Naive thymus-derived CD8-positive, alpha-beta T cell (primary cell): ENCODE measurements around the gene NDUFA13. TPM values are rescaled to one million over a fixed set of nuclear protein-coding genes. Genes with fewer than 3 reads are reported as not detected.

Experiments
- ATAC-seq, 2 donors: fragments of 150-1000 bp; cut with Tn5 transposase in 1 of 2; sonication (Bioruptor Pico), chemical (Tn5 transposase) in 1 of 2; 1 replicate in 1 of 2; 2 replicates in 1 of 2; pipeline ENCODE4 v1.10.0; 2021; ENCODE audit warnings: mild to moderate bottlenecking in 2 of 2, moderate library complexity in 2 of 2
- POLR2A ChIA-PET: fragments of 350-600 bp; sonication (Branson Sonifier 250); formaldehyde crosslinking; loops from one replicate; lab custom pipeline; 2021; ENCODE audit warnings: antibody characterized with exemption; lab: Charles Lee
- DNase-seq, 10 donors: peaks; one replicate each; pipeline versions ENCODE4 v3.0.0 to v3.0.0-alpha.2; 2020 to 2022
- H3K27ac Mint-ChIP-seq, 10 donors: one replicate each; pipeline ENCODE4 v1.8.0; 2020 to 2022; ENCODE audit warnings: mild to moderate bottlenecking in 10 of 10, mixed read lengths in 10 of 10, moderate library complexity in 4 of 10, inconsistent platforms in 1 of 10
- H3K27me3 Mint-ChIP-seq, 5 donors: one replicate each; pipeline ENCODE4 v1.8.0; 2021 to 2022; ENCODE audit warnings: mixed read lengths in 5 of 5
- H3K36me3 Mint-ChIP-seq, 3 donors: one replicate each; pipeline ENCODE4 v1.8.0; 2020 to 2022; ENCODE audit warnings: mixed read lengths in 3 of 3, mild to moderate bottlenecking in 2 of 3, inconsistent platforms in 1 of 3
- H3K4me1 Mint-ChIP-seq, 4 donors: one replicate each; pipeline ENCODE4 v1.8.0; 2021 to 2022; ENCODE audit warnings: mixed read lengths in 4 of 4
- H3K4me3 Mint-ChIP-seq, 10 donors: one replicate each; pipeline ENCODE4 v1.8.0; 2020 to 2022; ENCODE audit warnings: mild to moderate bottlenecking in 10 of 10, mixed read lengths in 10 of 10, moderate library complexity in 6 of 10, inconsistent platforms in 1 of 10
- H3K9me3 Mint-ChIP-seq, 9 donors: one replicate each; pipeline ENCODE4 v1.8.0; 2020 to 2022; ENCODE audit warnings: mixed read lengths in 9 of 9, mild to moderate bottlenecking in 3 of 9, inconsistent platforms in 1 of 9, moderate library complexity in 1 of 9
- polyA plus RNA-seq, 3 donors: library from polyadenylated mRNA; unstranded; fragments of 300-500 nt; fragmentation: Illumina TruSeq; gene quantifications; one replicate each; pipeline ENCODE4 v1.2.3, GENCODE V29; 2021
- total RNA-seq, 8 experiments: library from RNA in 2 of 8; stranded (reverse) in 2 of 8; gene quantifications; one replicate each; pipeline ENCODE4 v1.2.3 and lab custom pipeline; 2021 to 2026

Gene NDUFA13
- total and polyA plus RNA-seq, 5 experiments from 2014 or later = 177 to 360 (median 329) TPM

GRCh38 chr19:19482809-19483596, 33.0 kb upstream of the NDUFA13 start:
- ATAC-seq = peak in 1 of 2 donors; percentile 29
- H3K4me1 Mint-ChIP-seq = peaks cover 27 to 86% (median 71%) of the 10 kb centered on the region in 4 donors
- POLR2A ChIA-PET = interaction anchor here (0.6 to 1.1 kb wide), 6 partner anchors 21 to 84 kb away, joined by 3 to 4 read pairs (median 3); no protein-coding TSS in a partner anchor

GRCh38 chr19:19485161-19485997, 30.6 kb upstream of the NDUFA13 start:
- peak overlapping the region; percentile 81 to 99 (median 98) for H3K27ac Mint-ChIP-seq
- no peaks in the 10 kb centered on the region for H3K9me3 Mint-ChIP-seq
- peaks cover 29 to 89% (median 82%) of the 10 kb centered on the region in 4 donors for H3K4me1 Mint-ChIP-seq
- peaks cover 0 to 16% (median 3%) of the 10 kb centered on the region in 3 donors for H3K36me3 Mint-ChIP-seq
- no peaks in the 10 kb centered on the region for H3K27me3 Mint-ChIP-seq
- no peak for DNase-seq
- ATAC-seq = no peak
- POLR2A ChIA-PET = interaction anchor here (0.6 to 9.1 kb wide), 5 partner anchors 8 to 128 kb away, joined by 3 to 131 read pairs (median 5); partner anchors contain the start of gene GATAD2A
- H3K4me3 Mint-ChIP-seq = peak overlapping the region in 4 of 10 donors; percentile 7 to 27 (median 17)

More at GRCh38 chr19:19482809-19483596, 33.0 kb upstream of the NDUFA13 start:
- Mint-ChIP-seq H3K27ac (peak overlapping the region; percentile 52 to 90 (median 79)), H3K9me3 (no peaks in the 10 kb centered on the region), H3K36me3 (peaks cover 0 to 21% (median 3%) of the 10 kb centered on the region in 3 donors), H3K27me3 (no peaks in the 10 kb centered on the region), H3K4me3 (peak overlapping the region in 2 of 10 donors; percentile 10 to 34)
- DNase-seq = peak in 1 of 10 donors; percentile 38

DNA sequence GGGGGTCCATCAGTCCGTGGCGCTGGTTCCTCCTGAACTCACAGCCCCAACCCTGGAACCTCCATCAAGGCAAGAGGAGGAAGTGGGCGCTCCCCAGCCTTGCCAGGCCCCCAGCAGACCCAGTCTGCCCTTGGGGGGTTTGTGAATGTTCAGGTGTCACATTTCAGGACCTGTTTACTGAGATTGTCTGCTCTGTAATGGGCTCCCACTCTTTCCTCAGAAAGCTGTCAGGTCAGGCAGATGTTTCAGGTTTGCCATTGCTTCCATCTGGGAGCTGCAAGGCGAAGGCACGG, 30.1 kb upstream of the NDUFA13 start:
- H3K4me3 Mint-ChIP-seq = peak overlapping the region in 1 of 10 donors; percentile 10
- H3K9me3 Mint-ChIP-seq = no peaks in the 10 kb centered on the region
- peaks cover 0 to 19% (median 3%) of the 10 kb centered on the region in 3 donors for H3K36me3 Mint-ChIP-seq
- H3K4me1 Mint-ChIP-seq = peaks cover 28 to 89% (median 80%) of the 10 kb centered on the region in 4 donors
- DNase-seq (no peak), ATAC-seq (no peak)
- POLR2A ChIA-PET = interaction anchor here (0.6 to 9.1 kb wide), 5 partner anchors 9 to 128 kb away, joined by 3 to 131 read pairs (median 5); partner anchors contain the start of gene GATAD2A
- H3K27ac Mint-ChIP-seq = peak overlapping the region; percentile 81 to 99 (median 98)
- no peaks in the 10 kb centered on the region for H3K27me3 Mint-ChIP-seq

DNA sequence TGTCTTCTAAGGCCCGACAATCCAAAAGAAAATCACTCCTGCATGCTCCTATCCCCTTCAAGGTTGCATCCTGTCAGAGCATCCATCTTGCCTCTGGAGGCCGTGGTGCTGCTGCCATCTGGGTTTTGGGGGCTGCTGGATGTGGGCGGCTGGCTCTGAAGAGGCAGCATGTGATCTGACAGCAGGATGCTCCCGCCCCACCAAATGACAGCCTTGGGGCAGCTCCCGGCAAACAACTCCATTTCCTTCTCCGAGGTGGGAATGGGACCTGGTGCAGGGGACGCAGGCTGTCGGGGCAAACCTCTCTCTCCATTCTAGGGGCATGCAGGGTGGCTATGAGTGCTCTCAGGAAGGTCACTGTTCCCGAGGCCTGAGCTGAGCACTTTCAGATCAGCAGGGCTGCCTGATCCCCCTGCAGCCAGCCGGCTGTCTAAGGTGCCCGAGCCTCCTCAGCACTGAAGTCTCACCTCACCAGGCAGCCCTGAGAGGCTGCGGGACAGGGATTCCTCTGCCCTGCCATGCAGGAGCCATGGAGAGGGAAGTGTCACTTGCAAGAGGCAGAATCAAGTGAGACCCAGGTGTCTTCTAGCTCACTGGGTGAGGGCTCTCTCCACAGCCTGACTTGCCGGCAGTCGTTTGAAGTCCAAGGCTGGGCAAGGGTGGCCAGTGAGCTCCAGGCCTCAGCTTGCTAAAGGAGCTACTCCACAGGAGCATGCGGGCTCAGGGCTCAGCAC, 29.5 kb upstream of the NDUFA13 start:
- peaks cover 28 to 83% (median 74%) of the 10 kb centered on the region in 4 donors for H3K4me1 Mint-ChIP-seq
- peak in 1 of 10 donors; percentile 60 for DNase-seq
- H3K27ac Mint-ChIP-seq = peak overlapping the region; percentile 81 to 99 (median 98)
- H3K4me3 Mint-ChIP-seq = peak overlapping the region in 4 of 10 donors; percentile 14 to 45 (median 30)
- H3K27me3 Mint-ChIP-seq = no peaks in the 10 kb centered on the region
- POLR2A ChIA-PET = interaction anchor here (0.7 to 9.1 kb wide), 6 partner anchors 9 to 121 kb away, joined by 3 to 131 read pairs (median 5); partner anchors contain the start of gene GATAD2A
- no peaks in the 10 kb centered on the region for H3K9me3 Mint-ChIP-seq
- peaks cover 0 to 19% (median 3%) of the 10 kb centered on the region in 3 donors for H3K36me3 Mint-ChIP-seq
- no peak for ATAC-seq

GRCh38 chr19:19487077-19487949, 28.7 kb upstream of the NDUFA13 start:
- Mint-ChIP-seq H3K4me3 (peak overlapping the region in 8 of 10 donors; percentile 29 to 79 (median 67)), H3K27ac (peak overlapping the region; percentile 97 to 99 (median 98)), H3K9me3 (no peaks in the 10 kb centered on the region), H3K36me3 (peaks cover 0 to 19% (median 3%) of the 10 kb centered on the region in 3 donors), H3K4me1 (peaks cover 28 to 77% (median 69%) of the 10 kb centered on the region in 4 donors), H3K27me3 (no peaks in the 10 kb centered on the region)
- ATAC-seq (no peak), DNase-seq (peak in 1 of 10 donors; percentile 49)
- POLR2A ChIA-PET = interaction anchor here (0.6 to 9.1 kb wide), 10 partner anchors 10 to 121 kb away, joined by 3 to 131 read pairs (median 6); partner anchors contain the start of gene GATAD2A

- H3K4me1 Mint-ChIP-seq = peaks cover 23 to 70% (median 63%) of the 10 kb centered on the region in 4 donors
- DNase-seq (peak in 1 of 10 donors; percentile 59), ATAC-seq (no peak)
- no peaks in the 10 kb centered on the region for H3K27me3 Mint-ChIP-seq
- H3K27ac Mint-ChIP-seq = peak overlapping the region; percentile 97 to 99 (median 98)
- POLR2A ChIA-PET = interaction anchor here (0.7 to 9.1 kb wide), 13 partner anchors 13 to 297 kb away, joined by 3 to 131 read pairs (median 8); partner anchors contain the start of genes GATAD2A and NR2C2AP
- peaks cover 0 to 23% (median 2%) of the 10 kb centered on the region in 3 donors for H3K36me3 Mint-ChIP-seq
- H3K9me3 Mint-ChIP-seq = no peaks in the 10 kb centered on the region
- H3K4me3 Mint-ChIP-seq = peak overlapping the region; percentile 48 to 79 (median 73)
Measured at GRCh38 chr19:19487950-19488874, 27.8 kb upstream of the NDUFA13 start.

DNA sequence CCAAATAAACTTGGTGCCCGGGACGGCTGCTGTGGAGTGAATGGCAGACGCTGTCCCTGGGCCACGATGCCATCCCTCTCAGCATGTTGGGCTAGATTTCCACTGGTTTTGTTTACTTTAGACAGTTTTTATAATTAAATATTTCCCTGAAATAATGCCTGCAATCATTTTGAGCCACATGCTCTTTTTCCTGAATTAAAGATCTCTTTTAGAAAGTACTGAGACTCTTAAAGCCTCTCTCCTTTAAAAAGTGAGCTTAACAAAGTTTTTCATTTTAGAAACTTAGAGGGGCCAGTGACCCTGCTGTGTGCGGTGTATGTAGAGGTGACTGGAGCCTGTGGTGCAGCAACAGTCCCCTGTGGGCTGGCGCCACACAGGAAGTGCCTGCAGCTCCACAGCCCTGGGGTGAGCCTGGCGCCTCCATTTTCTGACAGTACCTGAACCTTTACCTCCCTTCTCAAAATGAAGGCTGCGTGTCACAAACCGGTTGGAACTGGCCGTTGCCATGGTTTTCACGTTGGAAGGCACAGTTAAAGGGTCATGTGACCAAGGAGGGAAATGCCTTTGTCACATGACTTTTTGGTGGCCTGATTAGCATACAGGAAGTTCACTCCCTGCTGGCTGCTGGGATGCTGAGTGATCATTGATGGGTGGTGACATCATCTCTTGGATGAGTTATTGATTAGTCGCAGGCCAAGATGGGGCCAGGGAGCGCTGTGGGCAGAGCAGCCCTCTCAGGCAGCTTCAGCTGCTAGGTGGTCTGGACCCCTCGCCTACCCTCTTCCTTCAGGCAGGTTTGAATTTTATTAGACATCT, 26.9 kb upstream of the NDUFA13 start:
- peaks cover 0 to 26% (median 1%) of the 10 kb centered on the region in 3 donors for H3K36me3 Mint-ChIP-seq

DNA sequence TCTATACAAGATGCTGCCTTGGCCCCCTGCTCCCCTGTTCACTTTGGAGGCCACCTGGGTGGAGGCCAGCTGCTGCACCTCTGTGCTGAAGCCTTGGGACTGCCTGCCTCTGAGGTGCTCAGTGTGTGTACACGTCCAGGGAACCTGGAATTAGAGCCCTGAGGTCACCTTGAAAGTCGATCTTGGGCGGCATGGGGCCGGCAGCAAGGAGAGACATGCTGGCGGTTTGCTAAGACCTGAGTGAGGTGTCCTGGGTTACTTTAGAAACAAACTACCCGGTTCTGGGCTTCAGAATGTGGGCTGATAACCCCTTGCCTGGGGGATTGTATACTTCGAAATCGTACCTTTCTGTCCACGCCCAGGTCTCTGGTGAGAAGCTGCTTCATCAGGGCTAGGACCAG, 26.2 kb upstream of the NDUFA13 start:
- Mint-ChIP-seq H3K9me3 (no peaks in the 10 kb centered on the region), H3K36me3 (peaks cover 0 to 31% (median 1%) of the 10 kb centered on the region in 3 donors), H3K4me3 (peak overlapping the region; percentile 67 to 83 (median 74)), H3K27ac (peak overlapping the region; percentile 97 to 99 (median 98)), H3K27me3 (no peaks in the 10 kb centered on the region), H3K4me1 (peaks cover 23 to 63% (median 57%) of the 10 kb centered on the region in 4 donors)
- POLR2A ChIA-PET = interaction anchor here (0.6 to 9.1 kb wide), 15 partner anchors 26 to 174 kb away, joined by 3 to 131 read pairs (median 5); partner anchors contain the start of genes GATAD2A and TSSK6
- DNase-seq (peak in 3 of 10 donors; percentile 18 to 59 (median 22)), ATAC-seq (peak; percentile 17 to 37)

More for the DNA sequence above, 26.9 kb upstream of the NDUFA13 start:
- Mint-ChIP-seq H3K9me3 (no peaks in the 10 kb centered on the region), H3K4me1 (peaks cover 22 to 64% (median 59%) of the 10 kb centered on the region in 4 donors), H3K27ac (peak overlapping the region; percentile 97 to 99 (median 98)), H3K27me3 (no peaks in the 10 kb centered on the region), H3K4me3 (peak overlapping the region; percentile 67 to 83 (median 74))
- peak; percentile 69 to 96 (median 90) for DNase-seq
- POLR2A ChIA-PET = interaction anchor here (0.6 to 9.1 kb wide), 15 partner anchors 13 to 298 kb away, joined by 3 to 131 read pairs (median 5); partner anchors contain the start of genes GATAD2A, NR2C2AP and TSSK6
- peak; percentile 85 to 93 for ATAC-seq
